ENCODE data around the gene SUCNR1. TPM values are rescaled to one million over a fixed set of nuclear protein-coding genes. Genes with fewer than 3 reads are reported as not detected.
"Not testable (repeated sequence)": the region's sequence is repeated elsewhere in the genome, so short reads cannot be mapped to it uniquely, and the experiment has no call there.

Gene SUCNR1
- total RNA-seq, 1 donor from 2014 or later = under 0.01 TPM

- no peak for DNase-seq (ENCODE audit: low read depth, low spot score)
Measured at GRCh38 chr3:151900884-151901643, 27.6 kb downstream of the SUCNR1 start.

GRCh38 chr3:151901644-151902285 lies 28.3 kb downstream of the SUCNR1 start:
- no peak for DNase-seq (ENCODE audit: low read depth, low spot score)

GRCh38 chr3:151903501-151903991 lies 30.1 kb downstream of the SUCNR1 start:
- DNase-seq (ENCODE audit: low read depth, low spot score) = peak; percentile 84

- no peak for DNase-seq (ENCODE audit: low read depth, low spot score)
Measured at GRCh38 chr3:151905647-151906046, 32.2 kb downstream of the SUCNR1 start.

- DNase-seq (ENCODE audit: low read depth, low spot score) = no peak
Measured at GRCh38 chr3:151906751-151907150, 33.3 kb downstream of the SUCNR1 start.

GRCh38 chr3:151908399-151908798 lies 35.0 kb downstream of the SUCNR1 start:
- no peak for DNase-seq (ENCODE audit: low read depth, low spot score)

GRCh38 chr3:151909681-151910405 lies 36.4 kb downstream of the SUCNR1 start:
- peak; percentile 64 for DNase-seq (ENCODE audit: low read depth, low spot score)

GRCh38 chr3:151911462-151911861 lies 38.0 kb downstream of the SUCNR1 start:
- no peak for DNase-seq (ENCODE audit: low read depth, low spot score)

GRCh38 chr3:151912028-151912427 lies 38.6 kb downstream of the SUCNR1 start:
- no peak for DNase-seq (ENCODE audit: low read depth, low spot score)

GRCh38 chr3:151916781-151917180 lies 43.3 kb downstream of the SUCNR1 start:
- no peak for DNase-seq (ENCODE audit: low read depth, low spot score)

- no peak for DNase-seq (ENCODE audit: low read depth, low spot score)
Measured at GRCh38 chr3:151918253-151919029, 45.0 kb downstream of the SUCNR1 start.

- DNase-seq (ENCODE audit: low read depth, low spot score) = no peak
Measured at GRCh38 chr3:151919030-151919328, 45.5 kb downstream of the SUCNR1 start.

- no peak for DNase-seq (ENCODE audit: low read depth, low spot score)
Measured at GRCh38 chr3:151919446-151919845, 46.0 kb downstream of the SUCNR1 start.

- DNase-seq (ENCODE audit: low read depth, low spot score) = no peak
Measured at GRCh38 chr3:151923901-151924300, 50.5 kb downstream of the SUCNR1 start.

GRCh38 chr3:151924753-151925152 lies 51.3 kb downstream of the SUCNR1 start:
- DNase-seq (ENCODE audit: low read depth, low spot score) = no peak

GRCh38 chr3:151925419-151925818 lies 52.0 kb downstream of the SUCNR1 start:
- no peak for DNase-seq (ENCODE audit: low read depth, low spot score)

GRCh38 chr3:151925876-151926275 lies 52.4 kb downstream of the SUCNR1 start:
- no peak for DNase-seq (ENCODE audit: low read depth, low spot score)

- no peak for DNase-seq (ENCODE audit: low read depth, low spot score)
Measured at GRCh38 chr3:151926956-151927355, 53.5 kb downstream of the SUCNR1 start.

- not testable (repeated sequence) for DNase-seq (ENCODE audit: low read depth, low spot score)
Measured at GRCh38 chr3:151927915-151928525, 54.6 kb downstream of the SUCNR1 start.

GRCh38 chr3:151931171-151931570 lies 57.7 kb downstream of the SUCNR1 start:
- DNase-seq (ENCODE audit: low read depth, low spot score) = no peak

GRCh38 chr3:151933234-151933853 lies 59.9 kb downstream of the SUCNR1 start:
- DNase-seq (ENCODE audit: low read depth, low spot score) = no peak
